Spleen (tissue), 11 donors: Measurements from ENCODE around the gene SOWAHA. TPM values are rescaled to one million over a fixed set of nuclear protein-coding genes. Genes with fewer than 3 reads are reported as not detected.

Source experiments
- DNase-seq: peaks from one replicate; pipeline ENCODE4 v3.0.0-alpha.2; 2020
- H3K27ac ChIP-seq, 8 donors: fragments of 200-600 bp; sonication (generic) in 7 of 8; 1 replicate in 4 of 8; 2 replicates in 4 of 8; pipeline versions ENCODE4 v1.5.0 to v1.8.0; 2016 to 2021; ENCODE audit warnings: inconsistent platforms in 4 of 8, mild to moderate bottlenecking in 4 of 8, moderate library complexity in 1 of 8
- H3K27me3 ChIP-seq, 7 donors: fragments of 200-600 bp; sonication (generic) in 6 of 7; replicated peaks in 1 of 7; 1 replicate in 4 of 7; 2 replicates in 3 of 7; pipeline versions ENCODE4 v1.5.0 to v1.8.0; 2016 to 2021; ENCODE audit warnings: inconsistent platforms in 3 of 7, mild to moderate bottlenecking in 1 of 7
- H3K36me3 ChIP-seq, 6 donors: fragments of 200-600 bp; sonication (generic) in 5 of 6; 1 replicate in 4 of 6; 2 replicates in 2 of 6; pipeline versions ENCODE4 v1.5.0 to v1.8.0; 2016 to 2021; ENCODE audit warnings: inconsistent platforms in 2 of 6
- H3K4me1 ChIP-seq, 6 donors: fragments of 200-600 bp; sonication (generic) in 5 of 6; 1 replicate in 3 of 6; 2 replicates in 3 of 6; pipeline versions ENCODE4 v1.5.0 to v1.8.0; 2016 to 2021; ENCODE audit warnings: inconsistent platforms in 3 of 6
- H3K4me3 ChIP-seq, 8 donors: fragments of 200-600 bp; sonication (generic) in 7 of 8; 1 replicate in 4 of 8; 2 replicates in 4 of 8; pipeline versions ENCODE4 v1.5.0 to v1.8.0; 2016 to 2021; ENCODE audit warnings: inconsistent platforms in 4 of 8, mild to moderate bottlenecking in 4 of 8, moderate library complexity in 2 of 8
- H3K9me3 ChIP-seq, 8 donors: fragments of 200-600 bp; sonication (generic) in 7 of 8; 1 replicate in 4 of 8; 2 replicates in 4 of 8; pipeline versions ENCODE4 v1.5.0 to v1.8.0; 2016 to 2021; ENCODE audit warnings: inconsistent platforms in 4 of 8
- POLR2A ChIP-seq, 3 donors: fragments of 450-650 bp; IDR thresholded peaks; one replicate each; pipeline ENCODE4 v1.5.1; 2017; ENCODE audit warnings: antibody characterized with exemption in 3 of 3, mild to moderate bottlenecking in 1 of 3
- POLR2AphosphoS5 ChIP-seq, 3 donors: sonication (generic); formaldehyde crosslinking; IDR thresholded peaks; one replicate each; pipeline ENCODE4 v1.5.1; 2017; ENCODE audit warnings: antibody characterized with exemption in 3 of 3
- WGBS, 5 donors: extraction: QIAGEN DNeasy Blood & Tissue Kit in 3 of 5; methylation state at CpG; one replicate each; pipeline versions ENCODE4 v1.1.5 to v1.1.7; 2013 to 2018; 5-methylcytosine and 5-hydroxymethylcytosine counted together
- intact Hi-C: fragments of 100-400 bp; cut with DNase I; formaldehyde crosslinking; loops from one replicate; pipeline ENCODE4 v1.15.0; 2023; ENCODE audit warnings: low total_unique reads
- polyA plus RNA-seq, 3 donors: library from polyadenylated mRNA; stranded (reverse); fragments of 200-250 nt; gene quantifications; one replicate each; pipeline ENCODE4 v1.2.1, GENCODE V29; 2013
- total RNA-seq, 7 donors: library from RNA; depleted of rRNA in 3 of 7; stranded (reverse); fragments of >200 nt in 3 of 7; fragmentation: NEBNext Ultra II Directional in 4 of 7; extraction: Animal tissue kit (Norgen Biotek cat#: 25700) in 4 of 7; gene quantifications; one replicate each; pipeline versions ENCODE4 v1.1.0 to v1.2.1, GENCODE V29; 2016 to 2021
- TF ChIP-seq, protein P1 (sequence below), 11 experiments: fragments of 200-600 bp in 7 of 11; fragments of 450-650 bp in 4 of 11; sonication (generic) in 4 of 11; IDR thresholded peaks in 8 of 11; conservative IDR thresholded peaks in 3 of 11; 1 replicate in 7 of 11; 2 replicates in 4 of 11; pipeline versions ENCODE4 v1.4.0 to v1.8.0; 2016 to 2021; ENCODE audit warnings: antibody characterized with exemption in 11 of 11, inconsistent platforms in 4 of 11, mild to moderate bottlenecking in 1 of 11
- donor health status: healthy with polysubstance abuse.
- donor health status: DM: no; HTN: no; CAD: no; lungs with moderate emphysema.
- donor health status: DM: no; HTN: no; CAD: no.
- donor health status: Bipolar disorder and iron deficiency.
- donor health status: healthy.
- donor health status: DM: no; HTN: no; CAD: no.
- donor health status: DM: yes; HTN: yes; CAD: no.

The SOWAHA gene
- total and polyA plus RNA-seq, 10 donors: 0.03 to 0.56 (median 0.24) TPM; not detected in 7

DNA sequence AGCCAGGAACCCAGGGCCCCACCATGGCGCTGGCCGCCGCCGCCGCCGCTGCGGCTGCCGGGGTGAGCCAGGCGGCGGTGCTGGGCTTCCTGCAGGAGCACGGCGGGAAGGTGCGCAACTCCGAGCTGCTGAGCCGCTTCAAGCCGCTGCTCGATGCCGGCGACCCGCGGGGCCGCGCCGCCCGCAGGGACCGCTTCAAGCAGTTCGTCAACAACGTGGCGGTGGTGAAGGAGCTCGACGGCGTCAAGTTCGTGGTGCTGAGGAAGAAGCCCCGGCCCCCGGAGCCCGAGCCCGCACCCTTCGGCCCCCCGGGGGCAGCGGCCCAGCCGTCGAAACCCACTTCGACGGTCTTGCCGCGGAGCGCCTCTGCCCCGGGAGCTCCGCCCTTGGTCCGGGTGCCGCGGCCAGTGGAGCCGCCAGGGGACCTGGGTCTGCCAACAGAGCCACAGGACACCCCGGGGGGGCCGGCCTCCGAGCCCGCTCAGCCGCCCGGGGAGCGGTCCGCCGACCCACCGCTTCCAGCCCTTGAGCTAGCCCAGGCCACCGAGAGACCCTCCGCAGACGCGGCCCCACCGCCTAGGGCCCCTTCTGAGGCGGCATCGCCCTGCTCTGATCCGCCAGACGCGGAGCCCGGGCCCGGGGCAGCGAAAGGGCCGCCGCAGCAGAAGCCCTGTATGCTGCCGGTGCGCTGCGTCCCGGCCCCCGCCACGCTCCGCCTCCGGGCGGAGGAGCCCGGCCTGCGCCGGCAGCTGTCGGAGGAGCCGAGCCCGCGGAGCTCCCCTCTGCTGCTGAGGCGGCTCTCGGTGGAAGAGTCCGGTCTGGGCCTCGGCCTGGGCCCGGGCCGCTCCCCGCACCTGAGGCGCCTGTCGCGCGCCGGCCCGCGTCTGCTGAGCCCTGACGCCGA lies 749 bp downstream of the SOWAHA start:
- Histone ChIP-seq H3K27ac (no peak overlapping the region), H3K27me3 (peaks cover 0 to 63% (median 49%) of the 10 kb centered on the region in 7 donors), H3K9me3 (peaks cover 0 to 4% (median 0%) of the 10 kb centered on the region in 8 donors), H3K36me3 (no peaks in the 10 kb centered on the region), H3K4me1 (peaks cover 9 to 25% (median 19%) of the 10 kb centered on the region in 6 donors), H3K4me3 (peak overlapping the region in 7 of 8 donors; percentile 22 to 65 (median 34))
- intact Hi-C loops: loop anchor here (10.0 kb wide), 1 partner anchor 289 kb away; no protein-coding TSS in a partner anchor
- TF ChIP-seq POLR2AphosphoS5 (IDR thresholded peaks at IDR 0.05) (no peak), POLR2A (IDR thresholded peaks at IDR 0.05) (no peak)
- TF ChIP-seq, protein P1, sequence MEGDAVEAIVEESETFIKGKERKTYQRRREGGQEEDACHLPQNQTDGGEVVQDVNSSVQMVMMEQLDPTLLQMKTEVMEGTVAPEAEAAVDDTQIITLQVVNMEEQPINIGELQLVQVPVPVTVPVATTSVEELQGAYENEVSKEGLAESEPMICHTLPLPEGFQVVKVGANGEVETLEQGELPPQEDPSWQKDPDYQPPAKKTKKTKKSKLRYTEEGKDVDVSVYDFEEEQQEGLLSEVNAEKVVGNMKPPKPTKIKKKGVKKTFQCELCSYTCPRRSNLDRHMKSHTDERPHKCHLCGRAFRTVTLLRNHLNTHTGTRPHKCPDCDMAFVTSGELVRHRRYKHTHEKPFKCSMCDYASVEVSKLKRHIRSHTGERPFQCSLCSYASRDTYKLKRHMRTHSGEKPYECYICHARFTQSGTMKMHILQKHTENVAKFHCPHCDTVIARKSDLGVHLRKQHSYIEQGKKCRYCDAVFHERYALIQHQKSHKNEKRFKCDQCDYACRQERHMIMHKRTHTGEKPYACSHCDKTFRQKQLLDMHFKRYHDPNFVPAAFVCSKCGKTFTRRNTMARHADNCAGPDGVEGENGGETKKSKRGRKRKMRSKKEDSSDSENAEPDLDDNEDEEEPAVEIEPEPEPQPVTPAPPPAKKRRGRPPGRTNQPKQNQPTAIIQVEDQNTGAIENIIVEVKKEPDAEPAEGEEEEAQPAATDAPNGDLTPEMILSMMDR (IDR thresholded peaks at IDR 0.05 in 8 of 11, conservative IDR thresholded peaks at IDR 0.05 in 3 of 11): no peak
- WGBS, 5 donors: 7 to 10% (median 9%) methylated on average over 27 to 110 of the region's 110 CpGs
- DNase-seq: peak; percentile 74

DNA sequence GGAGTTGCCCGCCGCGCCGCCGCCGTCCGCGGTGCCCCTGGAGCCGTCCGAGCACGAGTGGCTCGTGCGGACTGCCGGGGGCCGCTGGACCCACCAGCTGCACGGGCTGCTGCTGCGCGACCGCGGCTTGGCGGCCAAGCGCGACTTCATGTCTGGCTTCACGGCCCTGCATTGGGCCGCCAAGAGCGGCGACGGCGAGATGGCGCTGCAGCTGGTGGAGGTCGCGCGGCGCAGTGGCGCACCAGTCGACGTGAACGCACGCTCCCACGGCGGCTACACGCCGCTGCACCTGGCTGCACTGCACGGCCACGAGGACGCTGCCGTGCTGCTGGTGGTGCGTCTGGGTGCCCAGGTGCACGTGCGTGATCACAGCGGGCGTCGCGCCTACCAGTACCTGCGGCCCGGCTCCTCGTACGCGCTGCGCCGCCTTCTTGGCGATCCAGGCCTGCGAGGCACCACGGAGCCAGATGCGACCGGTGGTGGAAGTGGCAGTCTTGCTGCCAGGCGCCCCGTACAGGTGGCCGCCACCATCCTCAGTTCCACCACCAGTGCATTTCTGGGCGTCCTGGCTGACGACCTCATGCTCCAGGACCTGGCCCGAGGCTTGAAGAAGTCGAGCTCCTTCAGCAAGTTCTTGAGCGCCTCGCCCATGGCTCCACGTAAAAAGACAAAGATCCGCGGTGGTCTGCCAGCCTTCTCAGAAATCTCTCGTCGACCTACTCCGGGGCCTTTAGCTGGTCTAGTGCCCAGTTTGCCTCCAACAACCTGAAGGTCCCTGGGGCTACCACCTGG lies 1.6 kb downstream of the SOWAHA start:
- DNase-seq: no peak
- intact Hi-C loops: loop anchor here (10.0 kb wide), 1 partner anchor 290 kb away; no protein-coding TSS in a partner anchor
- Histone ChIP-seq H3K27me3 (peaks cover 0 to 68% (median 55%) of the 10 kb centered on the region in 7 donors), H3K9me3 (peaks cover 0 to 4% (median 0%) of the 10 kb centered on the region in 8 donors), H3K4me1 (peaks cover 10 to 30% (median 21%) of the 10 kb centered on the region in 6 donors), H3K36me3 (no peaks in the 10 kb centered on the region), H3K4me3 (peak overlapping the region in 5 of 8 donors; percentile 31 to 65 (median 35)), H3K27ac (no peak overlapping the region)
- TF ChIP-seq, protein P1 (IDR thresholded peaks at IDR 0.05 in 8 of 11, conservative IDR thresholded peaks at IDR 0.05 in 3 of 11): no peak
- no peak for TF ChIP-seq POLR2AphosphoS5 (IDR thresholded peaks at IDR 0.05)
- 65 to 95% (median 65%) methylated on average over 16 to 81 of the region's 81 CpGs for WGBS, 5 donors

DNA sequence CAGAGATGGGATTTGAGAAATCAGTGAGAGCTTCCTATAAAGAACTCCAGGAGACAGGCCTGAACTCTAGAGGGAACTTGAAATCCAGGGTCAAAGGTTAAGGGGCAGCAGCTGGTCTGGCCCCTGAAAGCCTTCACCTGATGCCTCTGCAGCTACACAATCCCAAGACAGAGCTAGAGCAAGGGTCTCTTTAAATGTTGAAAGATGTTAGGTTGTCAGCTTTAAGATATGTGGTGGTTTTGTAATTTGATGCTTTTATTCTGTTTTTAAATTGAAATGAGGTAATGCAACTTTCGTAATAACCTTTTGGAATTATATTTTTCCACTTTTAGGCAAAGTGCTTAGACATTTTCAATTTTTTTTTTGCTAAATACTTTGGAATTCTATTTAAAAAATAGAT lies 2.4 kb downstream of the SOWAHA start:
- no peaks in the 10 kb centered on the region for H3K36me3 ChIP-seq
- 94 to 98% (median 96%) methylated on average over 1 of the region's 1 CpG for WGBS, 5 donors
- intact Hi-C loops: loop anchor here (10.0 kb wide), 1 partner anchor 291 kb away; no protein-coding TSS in a partner anchor
- peaks cover 10 to 38% (median 26%) of the 10 kb centered on the region in 6 donors for H3K4me1 ChIP-seq
- no peak overlapping the region for H3K27ac ChIP-seq
- peaks cover 0 to 68% (median 53%) of the 10 kb centered on the region in 7 donors for H3K27me3 ChIP-seq
- TF ChIP-seq, protein P1 (IDR thresholded peaks at IDR 0.05 in 8 of 11, conservative IDR thresholded peaks at IDR 0.05 in 3 of 11): no peak
- TF ChIP-seq POLR2AphosphoS5 (IDR thresholded peaks at IDR 0.05) (no peak), POLR2A (IDR thresholded peaks at IDR 0.05) (no peak)
- peaks cover 0 to 4% (median 0%) of the 10 kb centered on the region in 8 donors for H3K9me3 ChIP-seq
- no peak overlapping the region for H3K4me3 ChIP-seq
- no peak for DNase-seq
